Measurements from ENCODE around the gene ARHGAP26.

- TF ChIP-seq CTCF (IDR thresholded peaks at IDR 0.05; ENCODE audit: extremely low read depth in 1 of 2, insufficient read depth in 1 of 2, low read depth in 1 of 2, low read length in 2 of 2) (no peak), POLR2A (IDR thresholded peaks at IDR 0.05; ENCODE audit: low read depth, low read length) (no peak), POLR2AphosphoS5 (IDR thresholded peaks at IDR 0.05; ENCODE audit: insufficient read depth, low read depth, low read length) (no peak), JUN (IDR thresholded peaks at IDR 0.05; ENCODE audit: borderline replicate concordance, insufficient read depth, insufficient read length, low read depth) (no peak), EZH2 (IDR thresholded peaks at IDR 0.05; ENCODE audit: borderline replicate concordance, low read depth, low read length, severe bottlenecking) (no peak)
These were observed 281.3 kb downstream of the ARHGAP26 start for GRCh38 chr5:143051244-143052058.
